ENCODE results near the gene RGL4. TPM values are rescaled to one million over a fixed set of nuclear protein-coding genes. Genes with fewer than 3 reads are reported as not detected.
A peak's percentile ranks its signal among the peaks of the same experiment; 100 is the strongest.

Gene RGL4
- total RNA-seq, 3 donors from 2014 or later (not counting 1 experiment from before 2014, with no cell fraction given), result 11.6 to 14.5 (median 12.7) TPM

DNA sequence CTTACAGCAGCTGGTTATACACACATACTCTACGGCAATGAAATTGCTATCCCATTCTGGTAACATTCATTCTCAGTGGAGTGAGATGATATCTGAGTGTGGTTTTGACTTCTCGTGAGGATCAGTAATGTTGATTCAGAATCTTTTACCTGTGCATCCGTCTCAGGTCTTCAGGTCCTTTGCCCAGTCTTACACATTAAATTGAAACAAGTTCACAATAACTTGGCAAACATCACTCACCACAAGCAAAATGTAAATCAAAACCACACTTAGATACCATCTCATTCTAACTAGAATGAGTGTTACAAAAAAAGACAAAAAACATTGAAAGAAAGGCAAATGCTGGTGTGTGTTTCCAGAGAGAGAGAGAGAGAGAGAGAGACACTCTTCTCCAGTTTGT is 14.0 kb downstream of the RGL4 start:
- Histone ChIP-seq H3K27ac (ENCODE audit: low read length) (no peak overlapping the region), H3K4me3 (ENCODE audit: low read length) (no peak overlapping the region), H3K4me1 (ENCODE audit: control insufficient read depth, insufficient read depth, low read length) (no peaks in the 10 kb centered on the region), H3K9me3 (ENCODE audit: control insufficient read depth, insufficient read depth, low read length) (no peaks in the 10 kb centered on the region), H3K27me3 (ENCODE audit: control insufficient read depth, insufficient read depth, low read length) (no peaks in the 10 kb centered on the region), H3K36me3 (ENCODE audit: control insufficient read depth, insufficient read depth, low read length) (peaks cover 89% of the 10 kb centered on the region)
- no peaks in the 10 kb centered on the region for H3K9me3 Mint-ChIP-seq
- peak in 1 of 2 donors; percentile 23 for DNase-seq
- peak overlapping the region; percentile 39 to 54 for H3K27ac Mint-ChIP-seq
- no peak overlapping the region for H3K4me3 Mint-ChIP-seq
- H3K27me3 Mint-ChIP-seq (ENCODE audit: low read depth in 2 of 2), result no peaks in the 10 kb centered on the region
- peaks cover 43 to 55% of the 10 kb centered on the region in 2 donors for H3K4me1 Mint-ChIP-seq
- intact Hi-C loops (cut with micrococcal nuclease), result no loop called here
- no peak for TF ChIP-seq CTCF (IDR thresholded peaks at IDR 0.05)
- peaks cover 74% of the 10 kb centered on the region for H3K36me3 Mint-ChIP-seq
- ATAC-seq, result no peak
- 53% methylated on average over 2 of the region's 3 CpGs for WGBS (ENCODE audit: insufficient coverage)

- Histone ChIP-seq H3K36me3 (ENCODE audit: control insufficient read depth, insufficient read depth, low read length) (peaks cover 88% of the 10 kb centered on the region), H3K9me3 (ENCODE audit: control insufficient read depth, insufficient read depth, low read length) (no peaks in the 10 kb centered on the region), H3K27ac (ENCODE audit: low read length) (no peak overlapping the region), H3K4me3 (ENCODE audit: low read length) (no peak overlapping the region), H3K4me1 (ENCODE audit: control insufficient read depth, insufficient read depth, low read length) (no peaks in the 10 kb centered on the region), H3K27me3 (ENCODE audit: control insufficient read depth, insufficient read depth, low read length) (no peaks in the 10 kb centered on the region)
- no peak for ATAC-seq
- TF ChIP-seq CTCF (IDR thresholded peaks at IDR 0.05), result no peak
- Mint-ChIP-seq H3K27ac (peak overlapping the region; percentile 39 to 54), H3K27me3 (ENCODE audit: low read depth in 2 of 2) (no peaks in the 10 kb centered on the region), H3K36me3 (peaks cover 74% of the 10 kb centered on the region), H3K4me3 (no peak overlapping the region), H3K9me3 (no peaks in the 10 kb centered on the region), H3K4me1 (peaks cover 48 to 55% of the 10 kb centered on the region in 2 donors)
- DNase-seq, result no peak
- WGBS (ENCODE audit: insufficient coverage), result 70% methylated on average over 1 of the region's 3 CpGs
- intact Hi-C loops (cut with micrococcal nuclease), result no loop called here
Measured at GRCh38 chr22:23705358-23705757, 14.5 kb downstream of the RGL4 start.

- no peak for DNase-seq
- Histone ChIP-seq H3K9me3 (ENCODE audit: control insufficient read depth, insufficient read depth, low read length) (no peaks in the 10 kb centered on the region), H3K4me3 (ENCODE audit: low read length) (no peak overlapping the region), H3K27me3 (ENCODE audit: control insufficient read depth, insufficient read depth, low read length) (no peaks in the 10 kb centered on the region), H3K4me1 (ENCODE audit: control insufficient read depth, insufficient read depth, low read length) (no peaks in the 10 kb centered on the region), H3K36me3 (ENCODE audit: control insufficient read depth, insufficient read depth, low read length) (peaks cover 84% of the 10 kb centered on the region), H3K27ac (ENCODE audit: low read length) (no peak overlapping the region)
- Mint-ChIP-seq H3K36me3 (peaks cover 74% of the 10 kb centered on the region), H3K4me3 (no peak overlapping the region), H3K27me3 (ENCODE audit: low read depth in 2 of 2) (no peaks in the 10 kb centered on the region), H3K4me1 (peaks cover 45 to 49% of the 10 kb centered on the region in 2 donors), H3K27ac (no peak overlapping the region), H3K9me3 (no peaks in the 10 kb centered on the region)
- intact Hi-C loops (cut with micrococcal nuclease), result no loop called here
- ATAC-seq, result no peak
- 80% methylated on average over 1 of the region's 1 CpG for WGBS (ENCODE audit: insufficient coverage)
- TF ChIP-seq CTCF (IDR thresholded peaks at IDR 0.05), result no peak
Measured at GRCh38 chr22:23708270-23708669, 17.5 kb downstream of the RGL4 start.

DNA sequence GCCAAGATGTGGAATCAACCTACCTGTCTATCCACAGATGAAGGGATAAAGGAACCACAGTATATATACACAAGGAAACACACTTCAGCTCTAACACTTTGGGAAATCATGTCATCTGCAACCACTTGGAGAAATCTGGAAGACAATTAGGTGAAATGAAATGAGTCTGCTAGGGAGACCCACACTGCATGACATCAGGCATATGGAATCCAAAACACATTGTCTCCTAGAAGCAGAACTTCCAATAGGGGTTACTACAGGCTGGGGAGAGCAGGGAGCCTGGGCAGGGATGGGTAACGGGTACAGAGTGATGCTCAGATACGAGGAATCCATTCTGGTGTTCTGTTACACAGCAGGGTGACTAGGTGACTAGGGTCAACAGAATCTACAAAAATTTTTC is 18.3 kb downstream of the RGL4 start:
- TF ChIP-seq CTCF (IDR thresholded peaks at IDR 0.05), result no peak
- H3K9me3 ChIP-seq (ENCODE audit: control insufficient read depth, insufficient read depth, low read length), result no peaks in the 10 kb centered on the region
- H3K27ac ChIP-seq (ENCODE audit: low read length), result no peak overlapping the region
- ATAC-seq, result no peak
- H3K4me3 ChIP-seq (ENCODE audit: low read length), result no peak overlapping the region
- no peaks in the 10 kb centered on the region for H3K4me1 ChIP-seq (ENCODE audit: control insufficient read depth, insufficient read depth, low read length)
- DNase-seq, result no peak
- no peaks in the 10 kb centered on the region for H3K27me3 Mint-ChIP-seq (ENCODE audit: low read depth in 2 of 2)
- peaks cover 83% of the 10 kb centered on the region for H3K36me3 ChIP-seq (ENCODE audit: control insufficient read depth, insufficient read depth, low read length)
- H3K4me1 Mint-ChIP-seq, result peaks cover 45 to 48% of the 10 kb centered on the region in 2 donors
- H3K36me3 Mint-ChIP-seq, result peaks cover 69% of the 10 kb centered on the region
- H3K9me3 Mint-ChIP-seq, result no peaks in the 10 kb centered on the region
- intact Hi-C loops (cut with micrococcal nuclease), result no loop called here
- peak overlapping the region in 1 of 2 donors; percentile 25 for H3K27ac Mint-ChIP-seq
- 98% methylated on average over 2 of the region's 2 CpGs for WGBS (ENCODE audit: insufficient coverage)
- no peaks in the 10 kb centered on the region for H3K27me3 ChIP-seq (ENCODE audit: control insufficient read depth, insufficient read depth, low read length)
- no peak overlapping the region for H3K4me3 Mint-ChIP-seq
